NOMO-1 treated with DMSO at 0.1 percent for 48 hours (cell line): ENCODE data around the gene DHH.

ENCODE experiments used
- DNase-seq: peaks from one replicate; lab custom pipeline; 2025; ENCODE audit not compliant: unreplicated experiment; lab: John Stamatoyannopoulos, UW

DHH gene

GRCh38 chr12:49051373-49051764 is 43.2 kb downstream of the DHH start:
- no peak for DNase-seq

- no peak for DNase-seq
These were observed 43.9 kb downstream of the DHH start for GRCh38 chr12:49050507-49051372.

GRCh38 chr12:49049566-49050224 is 44.9 kb downstream of the DHH start:
- no peak for DNase-seq

GRCh38 chr12:49048953-49049352 is 45.6 kb downstream of the DHH start:
- DNase-seq = no peak

- DNase-seq = no peak
These were observed 48.3 kb downstream of the DHH start for GRCh38 chr12:49046129-49046895.

GRCh38 chr12:49044660-49045059 is 49.9 kb downstream of the DHH start:
- DNase-seq = no peak

- peak; percentile 69 for DNase-seq
These were observed 50.7 kb downstream of the DHH start for GRCh38 chr12:49043856-49044258.

- no peak for DNase-seq
These were observed 51.4 kb downstream of the DHH start for GRCh38 chr12:49043241-49043640.

GRCh38 chr12:49041881-49042484 is 52.6 kb downstream of the DHH start:
- DNase-seq = no peak

- DNase-seq = no peak
These were observed 53.3 kb downstream of the DHH start for GRCh38 chr12:49041036-49041880.

GRCh38 chr12:49040364-49040855 is 54.2 kb downstream of the DHH start:
- no peak for DNase-seq

GRCh38 chr12:49039421-49040363 is 54.9 kb downstream of the DHH start:
- no peak for DNase-seq

- DNase-seq = no peak
These were observed 56.2 kb downstream of the DHH start for GRCh38 chr12:49038291-49038955.

GRCh38 chr12:49037947-49038237 is 56.7 kb downstream of the DHH start:
- DNase-seq = no peak

- DNase-seq = no peak
These were observed 57.3 kb downstream of the DHH start for GRCh38 chr12:49037111-49037946.
